HG02981 (cell line): ENCODE measurements around the gene PRDM11.

ENCODE experiments used
- ATAC-seq: cut with Tn5 transposase; IDR thresholded peaks from one replicate; pipeline ENCODE4 v1.9.1; 2021; ENCODE audit warnings: mild to moderate bottlenecking, moderate library complexity; ENCODE audit not compliant: unreplicated experiment

The PRDM11 gene

DNA sequence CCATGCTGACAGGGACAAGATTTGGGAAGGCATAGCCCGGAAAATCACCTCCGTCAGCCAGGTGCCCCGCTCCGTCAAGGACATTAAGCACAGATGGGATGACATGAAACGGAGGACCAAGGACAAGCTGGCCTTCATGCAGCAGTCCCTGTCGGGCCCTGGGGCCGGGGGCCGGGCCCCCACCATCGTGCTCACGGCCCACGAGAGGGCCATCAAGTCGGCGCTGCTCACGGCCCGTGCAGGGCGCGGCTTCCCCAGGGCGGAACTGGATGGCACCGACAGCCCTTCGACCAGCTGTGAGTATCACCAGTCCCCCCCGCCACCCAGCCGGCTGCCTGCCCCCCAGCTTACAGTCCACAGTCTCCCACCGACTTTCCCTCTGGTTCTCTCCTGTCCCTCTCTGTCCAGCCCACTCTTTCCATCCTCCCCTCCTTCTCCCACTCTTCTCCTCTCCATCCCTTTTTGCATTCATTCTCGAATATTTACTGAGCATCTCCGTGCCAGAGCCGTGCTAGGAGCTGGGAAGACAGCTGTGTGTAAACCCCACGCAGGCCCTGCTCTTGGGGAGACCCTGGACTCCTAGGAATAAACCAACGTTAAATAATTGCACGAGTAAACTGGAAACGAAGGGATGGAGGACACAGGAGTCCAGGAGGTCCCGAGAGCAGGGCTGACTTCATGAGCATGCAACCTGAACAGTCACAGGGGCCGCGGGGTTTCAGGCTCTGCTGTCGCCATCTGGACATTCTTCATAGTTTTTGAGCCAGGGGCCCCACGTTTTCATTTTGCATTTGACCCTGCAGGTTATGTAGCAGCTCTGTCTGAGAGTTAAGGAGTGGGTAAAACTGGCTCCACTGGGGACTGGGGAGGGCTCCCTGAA lies 62.8 kb downstream of the PRDM11 start:
- ATAC-seq: no peak

DNA sequence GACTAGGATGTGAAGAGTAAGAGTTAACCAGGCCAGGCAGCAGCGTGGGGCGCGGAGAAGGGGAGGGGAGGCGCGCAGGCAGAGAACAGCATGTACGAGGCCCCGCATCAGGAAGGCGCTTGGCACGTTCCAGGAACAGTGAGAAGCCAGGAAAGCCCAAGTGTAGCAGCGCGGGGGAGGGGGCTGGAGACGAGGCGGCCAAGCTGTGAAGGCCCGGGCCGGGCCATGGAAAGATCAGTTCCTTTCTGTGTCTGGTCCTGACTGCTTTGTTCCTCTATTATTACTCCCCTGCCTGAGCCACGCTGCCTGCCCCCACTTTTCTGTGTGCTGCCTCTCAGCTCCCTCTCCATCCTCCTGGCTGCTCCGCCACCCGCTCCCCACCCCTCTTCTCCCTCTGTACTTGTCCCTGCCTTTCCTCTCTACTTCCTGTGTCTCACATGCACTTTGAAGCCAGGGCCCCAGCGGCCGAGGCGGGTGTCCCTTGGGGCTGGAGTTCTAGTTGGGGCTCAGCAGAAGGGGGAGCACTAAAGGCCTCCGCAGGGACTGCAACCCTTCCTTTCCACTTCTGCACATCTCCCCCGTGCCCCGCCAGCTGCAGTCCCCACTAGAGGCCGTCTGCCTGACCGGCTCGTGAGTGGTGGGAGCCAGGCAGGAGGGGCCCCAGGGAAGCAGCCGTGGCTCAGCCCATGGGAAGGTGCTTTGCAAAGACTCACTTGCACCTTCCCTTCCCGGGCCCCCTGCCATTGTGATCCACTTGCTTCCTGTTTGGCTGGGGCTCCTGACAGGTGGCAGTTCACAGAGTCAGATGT lies 63.7 kb downstream of the PRDM11 start:
- ATAC-seq: no peak

DNA sequence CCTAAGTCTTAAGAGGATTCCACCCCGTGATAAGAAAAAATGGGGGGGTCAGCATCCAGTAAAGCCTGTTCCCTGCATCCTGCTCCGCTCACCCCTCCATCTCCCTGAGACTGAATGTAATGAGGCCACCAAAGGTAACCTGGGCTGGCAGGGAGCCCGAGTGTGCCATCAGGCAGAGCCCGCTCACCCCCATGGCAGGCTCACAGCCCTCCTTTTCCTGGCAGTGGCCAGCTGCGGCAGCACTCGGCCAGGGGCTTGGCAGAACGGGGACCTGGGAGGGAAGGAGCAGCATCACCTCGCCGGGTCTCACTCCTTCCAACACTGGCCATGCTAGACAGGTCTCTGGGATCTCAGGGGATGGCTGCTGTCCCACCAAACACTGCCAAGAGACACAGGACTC lies 64.4 kb downstream of the PRDM11 start:
- no peak for ATAC-seq

DNA sequence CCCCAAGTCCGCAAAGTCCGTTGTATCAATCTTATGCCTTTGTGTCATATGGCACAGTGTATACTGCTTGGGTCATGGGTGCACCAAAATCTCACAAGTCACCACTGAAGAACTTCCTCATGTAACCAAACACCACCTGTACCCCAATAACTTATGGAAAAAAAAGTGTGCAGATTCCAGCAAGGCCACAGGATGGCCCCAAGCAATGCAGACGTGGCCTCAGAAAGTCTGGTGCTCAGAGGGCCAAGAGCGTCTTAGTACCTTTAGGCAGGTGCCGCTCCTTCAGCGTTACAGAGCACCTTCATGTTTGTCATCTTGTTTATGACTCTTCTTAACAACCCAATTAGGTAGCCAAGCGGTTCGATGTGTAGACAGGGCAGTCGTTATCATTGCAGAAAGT lies 65.3 kb downstream of the PRDM11 start:
- no peak for ATAC-seq

DNA sequence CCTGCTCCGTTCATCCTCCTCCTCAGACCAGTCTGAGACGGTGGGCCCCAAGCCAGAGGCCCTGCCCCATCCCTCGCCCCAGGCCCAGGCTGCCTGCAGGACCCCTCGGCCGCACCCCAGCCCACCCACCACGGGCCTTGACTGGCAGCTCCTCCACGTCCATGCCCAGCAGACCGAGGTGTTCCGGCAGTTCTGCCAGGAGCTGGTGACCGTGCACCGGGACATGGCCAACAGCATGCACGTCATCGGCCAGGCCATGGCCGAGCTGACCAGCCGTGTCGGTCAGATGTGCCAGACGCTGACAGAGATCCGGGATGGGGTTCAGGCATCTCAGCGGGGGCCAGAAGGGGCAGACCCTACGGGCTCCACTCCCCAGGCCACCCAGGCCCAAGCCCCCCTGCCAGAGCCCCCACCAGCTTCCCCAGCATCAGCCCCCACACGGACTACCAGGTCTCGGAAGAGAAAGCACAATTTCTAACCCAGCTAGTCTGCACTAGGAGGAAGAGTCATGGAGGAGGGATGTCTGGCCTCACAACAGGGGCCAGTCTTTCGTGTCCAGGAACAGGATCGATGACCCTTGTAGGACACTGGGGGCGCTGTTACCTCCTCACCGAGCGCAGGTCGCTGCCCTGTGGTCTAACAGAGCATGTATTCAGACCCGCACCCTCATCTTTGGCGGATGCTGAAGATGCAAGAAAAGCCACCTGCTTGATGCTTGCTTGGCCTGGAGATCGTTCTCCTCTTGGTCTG lies 66.3 kb downstream of the PRDM11 start:
- ATAC-seq: no peak

DNA sequence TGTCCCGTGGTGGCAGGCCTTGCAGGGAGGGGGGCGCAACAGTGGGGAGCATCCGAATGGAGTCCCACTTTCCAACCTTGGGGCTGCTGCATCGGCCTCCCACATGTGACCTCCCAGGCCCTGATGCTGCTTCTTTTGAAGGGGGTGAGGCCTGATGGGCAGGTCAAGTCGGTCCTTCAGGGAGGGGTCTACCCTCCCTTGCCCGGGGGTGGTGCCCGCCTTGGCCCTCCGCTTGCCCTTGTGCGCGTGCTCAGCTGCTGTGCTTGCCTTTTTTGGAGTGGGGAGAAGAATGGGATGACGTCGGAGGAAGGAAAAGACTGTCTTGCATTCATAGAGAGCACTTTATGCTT lies 66.9 kb downstream of the PRDM11 start:
- no peak for ATAC-seq

DNA sequence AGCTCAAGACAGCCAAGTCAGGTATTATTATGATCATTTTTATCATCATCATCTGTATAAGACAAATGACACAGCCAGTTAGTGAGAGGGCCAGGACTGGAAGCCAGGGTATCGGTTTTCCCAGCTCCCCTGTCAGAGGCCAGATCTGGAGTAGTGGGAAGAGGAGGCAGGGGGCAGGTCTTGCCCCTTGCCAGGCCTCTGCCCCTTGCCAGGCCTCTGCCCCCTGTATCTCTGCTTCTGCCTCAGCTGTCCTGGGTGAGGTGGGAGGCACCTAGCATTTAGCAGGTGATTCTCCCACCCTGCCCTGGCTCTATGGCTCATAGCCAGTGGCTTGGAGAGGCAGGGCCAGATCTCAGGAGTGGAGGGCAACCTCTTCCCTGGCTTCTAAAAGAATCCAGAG lies 67.3 kb downstream of the PRDM11 start:
- ATAC-seq: no peak

DNA sequence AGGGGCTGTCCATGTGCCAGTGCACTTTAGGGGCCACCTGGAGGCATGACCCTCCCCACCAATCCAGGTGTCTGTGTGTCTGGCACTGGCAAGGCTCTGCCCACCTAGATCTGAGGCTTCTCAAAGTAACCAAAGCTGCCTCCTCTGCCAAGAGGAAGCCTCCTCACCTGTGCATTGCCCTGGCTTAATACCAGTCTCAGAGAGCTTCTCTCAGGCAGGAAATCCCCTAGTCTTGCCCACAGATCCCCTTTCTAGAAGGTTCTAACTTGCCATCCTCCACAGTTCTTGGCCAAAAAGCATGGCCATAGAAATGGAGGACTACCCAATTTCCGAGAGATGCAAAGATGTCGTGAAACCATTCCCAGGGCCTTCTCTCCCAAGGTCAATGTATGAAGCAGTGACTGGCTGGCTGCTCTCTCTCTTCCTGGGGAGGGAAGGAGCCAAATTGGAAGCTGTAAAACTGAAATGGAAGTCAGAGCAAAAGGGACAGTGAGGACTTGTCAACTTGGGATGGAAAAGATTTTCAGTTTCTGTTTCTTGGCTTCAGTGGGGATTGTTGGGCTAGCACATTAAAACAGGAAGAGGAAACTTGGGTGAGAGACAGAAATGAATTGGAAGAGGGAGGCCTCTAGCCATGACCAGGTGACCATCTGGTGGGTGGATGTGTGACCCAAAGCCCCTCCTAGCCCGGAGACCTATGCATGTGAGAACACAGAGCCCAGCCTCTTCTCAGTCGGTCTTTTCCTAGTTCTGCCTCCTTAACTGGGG lies 68.8 kb downstream of the PRDM11 start:
- no peak for ATAC-seq

DNA sequence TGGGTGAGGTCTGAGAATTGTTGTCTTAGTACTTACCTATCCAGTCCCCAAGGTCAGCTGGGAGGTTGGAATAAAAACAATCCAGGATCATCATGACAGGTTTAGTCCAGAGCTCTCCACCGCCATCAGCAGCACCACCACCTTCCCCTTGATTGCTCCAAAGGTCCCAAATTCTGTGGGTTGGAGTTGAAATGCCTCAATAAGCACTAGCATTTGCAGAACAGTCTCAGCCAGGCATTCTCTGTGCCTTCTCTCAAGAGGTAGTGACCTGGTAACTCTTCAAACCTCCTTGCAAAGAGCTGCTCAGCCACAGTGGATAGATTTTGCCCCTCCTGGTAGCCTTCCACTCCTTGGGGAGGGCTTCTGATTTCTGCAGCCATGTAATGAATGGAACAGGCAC lies 69.6 kb downstream of the PRDM11 start:
- ATAC-seq: no peak

DNA sequence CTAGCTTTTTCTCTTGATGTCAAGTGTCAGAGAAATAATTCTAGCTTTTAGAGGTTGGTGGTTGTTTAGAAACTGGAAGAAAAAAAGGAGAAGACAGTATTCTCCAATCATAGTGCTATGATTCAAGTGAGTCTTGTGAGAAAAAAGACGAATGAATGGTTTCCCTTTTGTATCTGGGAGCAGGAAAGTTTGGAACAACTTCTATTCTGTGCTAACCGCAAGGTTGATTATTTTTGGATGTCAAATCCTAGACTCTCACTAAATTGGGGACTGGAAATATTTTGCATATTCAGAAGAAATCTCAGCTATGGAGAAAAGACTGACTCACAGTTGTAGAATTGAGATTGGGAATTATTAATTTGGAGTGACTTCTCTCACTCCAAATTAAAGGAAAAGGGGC lies 70.5 kb downstream of the PRDM11 start:
- ATAC-seq: no peak

DNA sequence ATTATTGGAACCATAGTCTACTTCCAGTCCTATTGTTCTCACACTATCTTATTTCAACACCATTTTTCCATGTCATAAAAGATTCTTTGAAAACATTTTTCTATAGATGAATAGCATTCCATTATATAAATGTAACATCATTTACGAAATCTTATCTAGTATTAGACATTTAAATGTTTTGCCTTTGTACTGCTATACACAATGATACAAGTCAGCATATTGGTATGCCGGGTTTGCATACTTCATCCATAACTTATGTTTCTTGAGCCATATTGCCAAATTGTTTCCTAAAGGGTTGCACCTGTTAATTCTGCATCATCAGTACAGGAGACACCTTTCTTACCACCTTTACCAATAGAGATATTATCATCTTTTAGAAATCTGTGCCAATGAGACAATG lies 71.6 kb downstream of the PRDM11 start:
- no peak for ATAC-seq

DNA sequence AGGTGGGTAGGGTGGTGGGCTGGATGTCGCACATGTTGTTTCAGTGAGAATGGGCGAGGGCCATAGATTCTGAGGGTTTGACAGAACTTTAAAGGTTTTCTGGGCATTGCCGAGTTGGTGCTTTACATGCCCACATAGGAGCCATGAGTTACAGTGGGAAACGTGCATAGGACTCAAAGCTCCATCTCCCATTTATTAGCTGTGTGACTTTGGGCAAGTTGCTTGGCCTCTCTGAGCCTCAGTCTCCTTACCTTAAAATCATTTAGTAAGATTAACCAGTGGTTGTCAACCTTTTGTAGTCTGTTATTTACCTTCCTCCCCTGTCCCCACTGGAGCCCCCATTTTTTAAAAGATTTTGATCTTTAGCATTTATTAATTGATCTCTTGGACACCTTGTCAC lies 72.3 kb downstream of the PRDM11 start:
- no peak for ATAC-seq

DNA sequence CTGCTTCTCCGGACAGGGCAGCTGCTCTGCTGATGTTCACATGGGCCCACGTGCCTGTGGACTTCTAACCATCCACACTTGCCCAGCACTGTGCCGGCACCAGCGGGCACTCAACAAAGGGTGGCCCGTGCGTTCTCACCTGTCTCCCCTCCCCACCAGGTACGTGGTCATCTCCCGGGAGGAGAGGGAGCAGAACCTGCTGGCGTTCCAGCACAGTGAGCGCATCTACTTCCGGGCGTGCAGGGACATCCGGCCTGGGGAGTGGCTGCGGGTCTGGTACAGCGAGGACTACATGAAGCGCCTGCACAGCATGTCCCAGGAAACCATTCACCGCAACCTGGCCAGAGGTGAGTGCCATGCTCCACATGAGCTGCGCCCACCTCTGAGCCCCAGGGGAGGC lies 73.0 kb downstream of the PRDM11 start:
- ATAC-seq: no peak

DNA sequence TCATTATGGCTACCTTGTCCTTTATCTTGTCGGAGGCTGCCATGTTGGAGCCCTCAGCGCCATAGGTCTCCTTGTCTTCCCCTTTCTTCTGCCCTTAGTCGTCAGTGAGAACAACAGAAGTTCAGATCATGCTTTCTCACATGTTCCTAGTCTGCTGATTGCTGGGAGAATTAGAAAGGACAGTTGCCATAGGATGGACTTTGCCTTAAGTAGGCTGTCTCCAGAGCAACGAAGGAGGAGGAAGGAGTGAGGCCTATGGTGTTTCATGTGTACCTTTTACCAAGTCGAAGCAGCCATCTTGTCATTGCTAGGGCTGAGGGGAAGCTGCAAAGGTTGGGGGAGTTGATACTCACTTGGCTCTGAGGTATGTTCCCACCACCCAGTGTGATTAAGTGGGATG lies 77.1 kb downstream of the PRDM11 start:
- ATAC-seq: no peak

DNA sequence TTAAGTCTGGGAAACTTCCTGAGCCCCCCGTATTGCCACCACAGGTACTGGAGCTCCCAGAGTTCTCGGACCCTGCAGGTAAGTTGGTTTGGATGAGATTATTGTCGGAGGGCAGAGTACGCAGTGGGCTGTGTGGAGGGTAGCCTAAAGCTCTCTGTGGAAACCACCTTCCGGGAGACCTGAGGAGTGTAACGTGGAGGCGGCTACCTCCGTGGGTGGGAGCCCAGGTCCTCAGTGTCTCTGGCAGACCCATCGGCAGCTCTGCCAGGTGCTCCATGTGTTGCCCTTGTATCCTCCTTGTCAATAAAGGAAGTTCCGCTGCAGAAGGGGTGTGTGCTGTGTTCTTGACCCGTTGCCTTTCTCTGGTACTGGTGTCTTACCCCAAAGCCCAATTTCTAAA lies 78.3 kb downstream of the PRDM11 start:
- no peak for ATAC-seq

DNA sequence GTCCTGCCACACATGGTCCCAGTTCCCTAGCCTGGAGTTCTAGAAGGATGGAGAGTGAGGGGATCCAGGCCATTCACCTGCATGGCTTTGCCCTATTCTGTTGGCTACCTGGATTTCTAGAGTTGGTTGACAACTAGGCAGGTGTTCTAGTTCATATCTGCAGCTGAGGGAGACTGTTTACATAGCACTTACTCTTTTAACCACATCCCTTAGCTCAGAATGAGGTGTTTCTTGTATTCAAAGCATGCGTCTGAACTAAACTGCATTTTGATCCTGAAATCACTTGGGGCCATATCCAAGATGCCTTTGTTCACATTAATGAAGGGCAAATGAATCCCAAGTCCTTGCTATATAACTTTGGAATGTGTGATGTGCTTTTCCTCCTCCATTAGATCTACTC lies 78.8 kb downstream of the PRDM11 start:
- no peak for ATAC-seq

DNA sequence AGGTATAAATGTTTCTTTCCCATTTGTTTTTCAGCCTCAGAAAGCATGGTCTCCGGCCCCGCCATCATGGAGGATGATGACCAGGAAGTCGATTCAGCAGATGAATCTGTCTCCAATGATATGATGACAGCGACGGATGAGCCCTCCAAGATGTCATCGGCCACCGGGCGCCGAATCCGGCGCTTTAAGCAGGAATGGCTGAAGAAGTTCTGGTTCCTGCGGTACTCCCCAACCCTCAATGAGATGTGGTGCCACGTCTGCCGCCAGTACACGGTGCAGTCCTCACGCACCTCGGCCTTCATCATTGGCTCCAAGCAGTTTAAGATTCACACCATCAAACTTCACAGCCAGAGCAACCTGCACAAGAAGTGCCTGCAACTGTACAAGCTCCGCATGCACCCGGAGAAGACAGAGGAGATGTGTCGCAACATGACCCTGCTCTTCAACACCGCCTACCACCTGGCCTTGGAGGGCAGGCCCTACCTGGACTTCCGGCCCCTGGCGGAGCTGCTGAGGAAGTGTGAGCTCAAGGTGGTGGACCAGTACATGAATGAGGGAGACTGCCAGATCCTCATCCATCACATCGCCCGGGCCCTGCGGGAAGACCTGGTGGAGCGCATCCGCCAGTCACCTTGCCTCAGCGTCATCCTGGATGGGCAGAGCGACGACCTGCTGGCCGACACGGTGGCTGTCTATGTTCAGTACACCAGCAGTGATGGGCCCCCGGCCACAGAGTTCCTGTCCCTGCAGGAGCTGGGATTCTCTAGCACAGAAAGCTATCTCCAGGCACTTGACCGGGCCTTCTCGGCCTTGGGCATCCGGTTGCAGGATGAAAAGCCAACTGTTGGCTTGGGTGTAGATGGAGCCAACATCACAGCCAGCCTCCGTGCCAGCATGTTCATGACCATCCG lies 79.8 kb downstream of the PRDM11 start:
- no peak for ATAC-seq

DNA sequence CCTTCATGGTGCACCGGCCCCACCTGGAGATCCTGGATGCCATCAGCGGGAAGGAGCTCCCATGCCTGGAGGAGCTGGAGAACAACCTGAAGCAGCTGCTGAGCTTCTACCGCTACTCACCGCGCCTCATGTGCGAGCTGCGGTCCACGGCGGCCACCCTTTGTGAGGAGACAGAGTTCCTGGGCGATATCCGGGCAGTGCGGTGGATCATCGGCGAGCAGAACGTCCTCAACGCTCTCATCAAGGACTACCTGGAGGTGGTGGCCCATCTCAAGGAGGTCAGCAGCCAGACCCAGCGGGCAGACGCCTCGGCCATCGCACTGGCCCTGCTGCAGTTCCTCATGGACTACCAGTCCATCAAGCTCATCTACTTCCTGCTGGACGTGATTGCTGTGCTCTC lies 80.5 kb downstream of the PRDM11 start:
- no peak for ATAC-seq

DNA sequence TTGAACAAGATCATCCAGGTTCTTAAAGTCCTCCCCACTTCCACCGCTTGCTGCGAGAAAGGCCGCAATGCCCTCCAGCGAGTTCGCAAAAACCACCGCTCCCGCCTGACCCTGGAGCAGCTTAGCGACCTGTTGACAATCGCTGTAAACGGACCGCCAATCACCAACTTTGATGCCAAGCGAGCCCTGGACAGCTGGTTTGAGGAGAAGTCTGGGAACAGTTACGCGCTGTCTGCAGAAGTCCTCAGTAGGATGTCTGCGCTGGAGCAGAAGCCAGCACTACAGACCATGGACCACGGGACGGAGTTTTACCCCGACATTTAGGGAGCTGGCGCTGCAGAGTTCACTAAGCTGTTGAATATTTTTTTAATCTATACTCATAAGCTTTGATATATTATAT lies 81.4 kb downstream of the PRDM11 start:
- ATAC-seq: no peak
